A172 (cell line): ENCODE measurements around the gene ACSF3. TPM values are rescaled to one million over a fixed set of nuclear protein-coding genes. Genes with fewer than 3 reads are reported as not detected.
"Not testable (repeated sequence)": the region's sequence is repeated elsewhere in the genome, so short reads cannot be mapped to it uniquely, and the experiment has no call there.

ENCODE experiments used
- DNase-seq: peaks from one replicate; pipeline ENCODE4 v3.0.0-alpha.2; 2015; ENCODE audit warnings: low spot score
- total RNA-seq: library from RNA; depleted of rRNA; stranded (reverse); fragments of >200 nt; shearing (Covaris generic); gene quantifications from 2 replicates; pipeline ENCODE4 v1.2.3, GENCODE V29; 2014

ACSF3 gene
- total RNA-seq, 1 experiment from 2014 or later = 49.0 TPM

- DNase-seq = no peak
Observed at GRCh38 chr16:89073346-89074071, 20.1 kb upstream of the ACSF3 start.

DNA sequence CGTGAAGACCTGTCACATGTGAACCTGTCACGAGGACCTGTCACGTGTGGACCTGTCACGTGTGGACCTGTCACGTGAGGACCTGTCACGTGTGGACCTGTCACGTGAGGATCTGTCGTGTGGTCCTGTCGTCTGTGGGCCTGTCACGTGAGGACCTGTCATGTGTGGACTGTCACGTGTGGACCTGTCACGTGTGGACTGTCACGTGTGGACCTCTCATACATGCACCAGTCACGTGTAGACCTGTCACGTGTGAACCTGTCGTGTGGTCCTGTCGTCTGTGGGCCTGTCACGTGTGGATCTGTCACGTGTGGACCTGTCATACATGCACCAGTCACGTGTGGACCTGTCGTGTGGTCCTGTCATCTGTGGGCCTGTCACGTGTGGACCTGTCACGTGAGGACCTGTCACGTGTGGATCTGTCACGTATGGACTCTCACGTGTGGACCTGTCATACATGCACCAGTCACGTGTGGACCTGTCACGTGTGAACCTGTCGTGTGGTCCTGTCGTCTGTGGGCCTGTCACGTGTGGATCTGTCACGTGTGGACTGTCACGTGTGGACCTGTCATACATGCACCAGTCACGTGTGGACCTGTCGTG, 19.5 kb upstream of the ACSF3 start:
- DNase-seq = not testable (repeated sequence)

DNA sequence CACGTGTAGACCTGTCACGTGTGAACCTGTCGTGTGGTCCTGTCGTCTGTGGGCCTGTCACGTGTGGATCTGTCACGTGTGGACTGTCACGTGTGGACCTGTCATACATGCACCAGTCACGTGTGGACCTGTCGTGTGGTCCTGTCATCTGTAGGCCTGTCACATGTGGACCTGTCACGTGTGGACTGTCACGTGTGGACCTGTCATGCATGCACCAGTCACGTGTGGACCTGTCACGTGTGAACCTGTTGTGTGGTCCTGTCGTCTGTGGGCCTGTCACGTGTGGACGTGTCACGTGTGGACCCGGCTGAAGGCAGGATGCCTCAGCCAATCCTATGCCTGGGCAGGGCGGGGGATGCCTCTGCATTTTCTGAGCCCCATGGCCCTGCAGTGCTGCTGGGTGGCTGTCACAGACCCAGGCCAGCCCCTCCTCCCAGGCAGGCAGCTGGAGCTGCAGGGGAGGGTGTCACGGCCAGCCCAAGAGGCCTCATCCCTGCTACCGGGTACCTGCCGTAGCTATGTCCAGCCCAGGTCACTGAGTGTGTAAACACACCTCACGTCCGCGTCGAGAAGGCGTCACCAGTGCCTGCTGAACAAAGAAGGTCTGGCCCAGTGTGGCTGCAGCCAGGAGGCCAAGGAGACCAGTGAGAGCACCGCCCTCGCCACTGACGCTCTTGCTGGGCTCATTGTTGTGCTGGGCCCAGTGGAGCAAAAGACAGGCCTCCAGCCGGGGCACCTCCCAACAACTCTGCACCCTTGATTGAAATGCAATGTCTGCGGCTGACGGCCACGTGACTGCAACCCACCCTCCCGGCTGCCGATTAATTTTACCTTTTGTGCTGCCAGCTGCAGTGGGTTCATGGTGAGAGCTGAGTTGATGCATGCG, 18.6 kb upstream of the ACSF3 start:
- DNase-seq = no peak

- DNase-seq = no peak
Observed at GRCh38 chr16:89076159-89076558, 17.5 kb upstream of the ACSF3 start.

DNA sequence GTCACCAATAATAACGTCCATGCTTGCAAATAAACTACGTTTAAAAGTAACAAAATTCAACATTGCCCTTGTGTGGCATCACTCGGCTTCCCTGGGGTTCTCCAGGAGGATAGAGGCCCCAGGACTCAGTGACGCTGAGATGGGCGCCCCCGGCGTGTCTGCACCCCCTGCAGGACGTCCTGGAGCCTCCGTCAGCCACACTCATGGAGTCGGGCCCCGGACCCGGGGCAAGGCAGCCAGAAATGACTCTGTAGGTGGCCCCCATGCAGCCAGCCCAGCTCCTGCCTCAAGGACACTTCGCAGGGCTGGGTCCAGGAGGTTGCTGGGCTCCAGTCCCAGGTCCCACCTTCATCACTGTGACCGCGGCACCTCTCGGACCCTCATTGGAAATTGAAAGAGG, 16.6 kb upstream of the ACSF3 start:
- no peak for DNase-seq

DNA sequence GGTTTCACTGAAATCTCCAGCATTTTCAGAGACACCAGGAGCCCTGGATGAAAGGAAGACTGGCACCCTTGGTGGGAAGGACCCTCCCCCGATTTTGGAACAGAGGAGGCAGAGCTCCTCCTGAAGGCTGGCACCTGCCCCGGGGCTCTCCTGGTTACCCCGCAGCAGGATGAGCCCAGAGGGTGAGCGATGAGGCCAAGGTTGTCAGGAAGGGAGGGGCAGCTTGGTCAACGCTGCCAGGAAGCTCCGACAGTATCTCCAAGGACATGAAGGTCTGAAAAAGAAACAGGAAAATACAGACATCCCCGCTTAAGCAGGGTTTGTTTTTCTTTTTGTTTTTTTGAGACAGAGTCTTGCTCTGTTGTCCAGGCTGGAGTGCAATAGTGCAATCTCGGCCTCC, 15.5 kb upstream of the ACSF3 start:
- no peak for DNase-seq

DNA sequence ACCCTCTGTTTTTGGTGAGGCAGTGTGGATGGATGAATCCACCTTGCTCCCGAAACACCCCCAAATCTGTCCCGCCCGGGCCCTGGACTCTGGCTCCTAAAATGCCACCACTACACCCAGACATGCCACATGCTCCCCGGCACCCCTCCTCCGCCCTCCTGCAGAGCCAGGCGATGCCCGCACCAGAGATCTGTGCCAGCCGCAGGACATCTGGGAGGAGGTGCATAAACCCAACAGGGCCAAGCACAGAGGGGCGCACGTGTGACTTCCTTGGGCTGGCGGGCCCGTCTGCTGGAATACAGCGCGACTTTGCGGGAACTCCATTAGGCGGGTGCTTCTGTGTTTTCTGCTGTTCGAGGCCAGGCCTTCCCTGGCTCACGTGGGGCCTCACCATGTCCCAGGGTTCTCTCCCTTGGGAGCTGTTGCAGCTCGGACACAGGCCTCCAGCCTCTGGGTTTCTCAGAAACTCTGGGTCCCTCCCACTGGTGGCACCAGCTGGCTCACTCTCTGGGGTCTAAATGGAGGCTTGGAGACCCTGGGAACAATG, 14.1 kb upstream of the ACSF3 start:
- DNase-seq = no peak

DNA sequence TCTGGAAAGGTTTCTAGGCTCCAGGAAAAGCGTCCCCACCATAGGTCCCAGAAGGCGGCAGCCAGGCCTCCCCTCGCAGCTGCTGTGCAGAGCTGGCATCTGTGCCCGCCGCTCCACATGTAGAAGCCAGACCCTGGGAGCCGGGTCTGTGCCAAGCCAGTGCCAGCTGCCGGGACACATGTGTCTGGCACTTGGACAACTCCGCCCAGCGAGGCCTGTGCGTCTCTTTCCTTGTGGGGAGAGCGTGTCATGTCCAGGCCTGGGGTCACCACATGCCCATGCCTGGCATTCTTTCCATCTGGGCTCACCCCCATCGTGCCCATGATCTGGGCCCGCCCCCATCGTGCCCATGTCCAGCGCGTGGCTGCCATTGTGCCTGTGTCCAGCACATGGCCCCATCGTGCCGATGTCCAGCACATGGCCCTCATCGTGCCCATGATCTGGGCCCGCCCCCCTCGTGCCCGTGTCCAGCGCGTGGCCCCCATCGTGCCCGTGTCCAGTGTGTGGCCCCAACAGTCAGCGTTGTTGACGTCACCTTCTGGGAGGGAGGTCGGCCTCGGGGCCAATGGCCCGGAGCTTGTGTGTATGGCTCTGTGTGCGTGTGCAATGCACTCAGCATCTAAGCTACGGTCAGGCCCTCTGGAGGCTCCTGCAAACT, 13.3 kb upstream of the ACSF3 start:
- DNase-seq = no peak

GRCh38 chr16:89081556-89081955, 12.1 kb upstream of the ACSF3 start:
- DNase-seq = no peak

DNA sequence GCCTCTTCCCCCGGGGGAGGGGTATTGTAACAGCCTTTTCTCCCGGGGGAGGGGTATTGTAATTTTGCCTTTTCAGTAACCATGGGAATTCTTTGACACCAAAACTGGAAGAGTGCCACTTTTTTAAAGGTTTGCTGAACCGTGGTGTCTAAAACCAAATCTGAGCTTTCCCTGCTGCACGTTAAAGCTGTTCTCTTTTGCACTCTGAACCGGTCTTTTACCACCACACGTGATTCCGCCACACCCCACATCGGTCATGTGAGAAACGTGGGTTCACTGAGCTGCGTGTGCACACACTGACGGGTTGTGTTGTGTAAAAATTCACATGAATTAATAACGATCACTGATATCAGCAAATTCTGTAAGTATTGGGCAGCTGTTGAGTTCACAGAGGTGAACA, 9.2 kb upstream of the ACSF3 start:
- no peak for DNase-seq

DNA sequence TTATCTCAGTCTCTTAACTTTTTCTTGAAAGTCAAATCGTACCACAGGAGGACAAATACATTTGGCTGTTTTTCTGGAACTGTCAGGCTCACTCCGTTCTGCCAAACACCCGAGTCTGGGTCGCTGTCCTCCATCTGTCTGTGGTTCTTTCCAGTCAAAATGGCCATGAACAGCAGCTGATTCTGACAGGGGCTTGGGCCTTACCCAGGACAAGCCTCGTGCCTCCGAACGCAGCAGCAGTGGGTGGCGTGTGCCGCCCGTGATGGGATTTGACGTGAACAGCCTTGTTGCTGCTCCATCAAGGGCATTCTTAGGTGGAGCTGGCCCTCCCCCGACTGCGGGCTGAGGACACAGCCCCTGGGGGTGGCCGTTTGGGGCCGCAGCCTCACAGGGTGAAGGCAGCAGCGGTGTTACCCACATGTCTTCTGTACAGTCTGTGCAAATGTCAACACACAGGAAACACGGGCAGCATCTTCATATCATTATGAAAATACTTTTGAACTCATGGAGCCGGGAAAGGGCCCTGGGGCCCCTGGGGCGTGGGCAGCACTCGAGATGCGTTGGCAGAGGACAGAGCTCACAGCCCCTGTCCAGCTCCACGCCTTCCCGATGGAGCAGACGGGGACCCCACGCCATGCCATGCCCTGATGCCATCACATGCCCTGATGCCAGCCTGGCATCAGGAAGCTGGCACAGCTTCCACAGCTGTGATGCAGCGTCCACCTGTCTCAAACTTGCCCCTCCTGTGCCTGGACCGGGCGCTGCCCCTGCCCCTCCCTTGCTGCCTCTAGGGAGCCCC, 8.6 kb upstream of the ACSF3 start:
- no peak for DNase-seq

DNA sequence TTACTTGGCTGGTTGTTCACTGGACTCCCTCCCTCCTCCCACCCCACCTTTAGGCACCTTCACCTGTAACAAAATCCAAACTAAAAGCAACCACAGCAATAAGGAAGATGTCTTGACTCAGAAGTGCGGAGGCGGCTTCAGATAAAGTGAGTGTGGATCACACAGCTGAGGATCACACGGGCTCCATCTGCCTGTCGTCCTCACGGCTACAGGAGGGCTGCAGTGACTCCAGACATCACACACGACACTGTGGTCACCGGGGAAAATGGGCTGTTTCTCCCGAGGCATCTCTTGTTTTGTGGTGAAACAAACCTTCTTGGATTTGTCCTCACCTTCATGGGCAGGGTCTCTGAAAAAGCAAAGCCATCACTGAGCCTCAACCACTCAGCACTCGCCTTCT, 7.9 kb upstream of the ACSF3 start:
- no peak for DNase-seq

GRCh38 chr16:89087922-89088497, 5.6 kb upstream of the ACSF3 start:
- DNase-seq = no peak

GRCh38 chr16:89089120-89089519, 4.5 kb upstream of the ACSF3 start:
- DNase-seq = no peak

GRCh38 chr16:89090182-89090630, 3.4 kb upstream of the ACSF3 start:
- DNase-seq = no peak

- DNase-seq = no peak
Observed at GRCh38 chr16:89090669-89091426, 2.8 kb upstream of the ACSF3 start.

- no peak for DNase-seq
Observed at GRCh38 chr16:89092013-89092412, 1.6 kb upstream of the ACSF3 start.

GRCh38 chr16:89093252-89093601, 425 bp upstream of the ACSF3 start:
- not testable (repeated sequence) for DNase-seq

- peak; percentile 10 for DNase-seq
Observed at GRCh38 chr16:89094252-89094879, 714 bp downstream of the ACSF3 start.
